Calu3 (cell line): ENCODE measurements around the gene INHBC. TPM values are rescaled to one million over a fixed set of nuclear protein-coding genes. Genes with fewer than 3 reads are reported as not detected.

Experiments used
- BruUV-seq: library from RNA; stranded (reverse); fragments of 400-500 nt; replicated peaks from 2 replicates; lab custom pipeline; 2021; lab: Mats Ljungman, UMichigan
- CTCF ChIA-PET: fragments of 300-600 bp; sonication (Branson Sonifier 250); formaldehyde crosslinking; loops from one replicate; lab custom pipeline; 2022; ENCODE audit warnings: antibody characterized with exemption; lab: Charles Lee
- DNase-seq: peaks from one replicate; pipeline ENCODE4 v3.0.0; 2022
- H3K27ac Mint-ChIP-seq: one replicate; pipeline ENCODE4 v1.8.0; 2022; ENCODE audit warnings: mixed read lengths; ENCODE audit not compliant: unreplicated experiment
- H3K27me3 Mint-ChIP-seq: one replicate; pipeline ENCODE4 v1.8.0; 2022; ENCODE audit warnings: mixed read lengths; ENCODE audit not compliant: unreplicated experiment
- H3K36me3 Mint-ChIP-seq: one replicate; pipeline ENCODE4 v1.8.0; 2022; ENCODE audit warnings: mild to moderate bottlenecking, moderate library complexity, mixed read lengths; ENCODE audit not compliant: insufficient read depth, unreplicated experiment
- H3K4me1 Mint-ChIP-seq: one replicate; pipeline ENCODE4 v1.8.0; 2022; ENCODE audit warnings: mild to moderate bottlenecking, low read depth, mixed read lengths; ENCODE audit not compliant: unreplicated experiment
- H3K4me3 Mint-ChIP-seq: one replicate; pipeline ENCODE4 v1.8.0; 2022; ENCODE audit warnings: mild to moderate bottlenecking, low read depth, moderate library complexity, mixed read lengths; ENCODE audit not compliant: unreplicated experiment
- H3K9me3 Mint-ChIP-seq: one replicate; pipeline ENCODE4 v1.8.0; 2022; ENCODE audit warnings: low read depth, mixed read lengths; ENCODE audit not compliant: unreplicated experiment
- intact Hi-C: fragments of 100-400 bp; cut with micrococcal nuclease; formaldehyde crosslinking; loops from one replicate; pipeline ENCODE4 v1.10.0; 2022; ENCODE audit not compliant: unreplicated experiment
- total RNA-seq: library from RNA; stranded (reverse); gene quantifications from 2 replicates; pipeline ENCODE4 v1.2.3, GENCODE V29; 2022
- TF ChIP-seq, protein P1 (sequence below): fragments of 200-600 bp; IDR thresholded peaks from one replicate; pipeline ENCODE4 v1.8.0; 2022; ENCODE audit warnings: antibody characterized with exemption; ENCODE audit not compliant: unreplicated experiment

Gene INHBC
- total RNA-seq, 1 experiment from 2014 or later = not detected

DNA sequence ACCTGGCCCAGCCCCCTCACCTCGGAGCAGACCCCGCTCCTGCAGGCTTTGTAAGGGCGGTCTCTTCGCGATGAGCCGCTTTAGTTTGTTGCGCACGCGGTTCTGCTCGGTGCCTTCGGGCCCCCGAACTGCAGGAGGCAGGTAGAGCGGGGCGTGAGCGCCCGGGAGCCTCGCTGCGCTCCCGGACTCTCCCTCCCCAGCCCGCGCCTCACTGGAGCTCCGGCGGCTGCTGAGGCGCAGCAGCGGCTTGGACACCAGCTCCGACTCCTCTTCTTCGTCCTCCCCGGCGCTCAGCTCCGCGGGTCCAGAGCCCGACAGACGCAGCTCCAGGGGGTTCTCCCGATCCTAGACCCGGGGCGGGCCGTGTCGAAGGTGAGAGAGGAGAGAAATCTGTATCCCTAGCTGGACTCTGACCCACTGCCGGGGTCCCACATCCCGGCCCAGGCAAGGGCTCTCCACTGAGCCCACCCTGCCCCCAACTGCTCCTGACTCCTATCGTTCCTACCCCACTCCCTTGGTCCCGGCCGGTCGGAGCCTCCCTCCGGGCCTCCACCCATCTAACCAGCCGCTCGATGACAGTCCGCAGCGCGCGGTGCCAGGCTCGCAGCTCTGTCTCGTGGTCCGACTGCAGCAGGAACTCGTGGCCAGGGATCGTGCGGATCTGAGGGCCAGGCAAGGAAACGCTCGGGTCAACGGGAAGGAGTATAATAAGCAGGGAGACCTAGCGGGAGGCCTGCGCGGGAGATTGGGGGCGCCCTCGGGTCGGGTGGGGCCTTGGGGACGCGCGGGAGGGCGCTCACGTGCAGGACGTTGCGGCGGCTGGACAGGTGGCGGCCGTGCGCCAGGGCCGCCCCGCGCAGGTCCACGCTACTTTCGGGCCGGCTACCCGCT lies 40.9 kb downstream of the INHBC start:
- Mint-ChIP-seq H3K36me3 (no peaks in the 10 kb centered on the region), H3K4me1 (peaks cover 31% of the 10 kb centered on the region), H3K27ac (no peak overlapping the region), H3K4me3 (peak overlapping the region; percentile 54), H3K27me3 (peaks cover 100% of the 10 kb centered on the region), H3K9me3 (no peaks in the 10 kb centered on the region)
- TF ChIP-seq, protein P1, sequence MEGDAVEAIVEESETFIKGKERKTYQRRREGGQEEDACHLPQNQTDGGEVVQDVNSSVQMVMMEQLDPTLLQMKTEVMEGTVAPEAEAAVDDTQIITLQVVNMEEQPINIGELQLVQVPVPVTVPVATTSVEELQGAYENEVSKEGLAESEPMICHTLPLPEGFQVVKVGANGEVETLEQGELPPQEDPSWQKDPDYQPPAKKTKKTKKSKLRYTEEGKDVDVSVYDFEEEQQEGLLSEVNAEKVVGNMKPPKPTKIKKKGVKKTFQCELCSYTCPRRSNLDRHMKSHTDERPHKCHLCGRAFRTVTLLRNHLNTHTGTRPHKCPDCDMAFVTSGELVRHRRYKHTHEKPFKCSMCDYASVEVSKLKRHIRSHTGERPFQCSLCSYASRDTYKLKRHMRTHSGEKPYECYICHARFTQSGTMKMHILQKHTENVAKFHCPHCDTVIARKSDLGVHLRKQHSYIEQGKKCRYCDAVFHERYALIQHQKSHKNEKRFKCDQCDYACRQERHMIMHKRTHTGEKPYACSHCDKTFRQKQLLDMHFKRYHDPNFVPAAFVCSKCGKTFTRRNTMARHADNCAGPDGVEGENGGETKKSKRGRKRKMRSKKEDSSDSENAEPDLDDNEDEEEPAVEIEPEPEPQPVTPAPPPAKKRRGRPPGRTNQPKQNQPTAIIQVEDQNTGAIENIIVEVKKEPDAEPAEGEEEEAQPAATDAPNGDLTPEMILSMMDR = no peak
- CTCF ChIA-PET = interaction anchor here (0.6 kb wide), 3 partner anchors 23 to 766 kb away, joined by 3 to 4 read pairs (median 3); no protein-coding TSS in a partner anchor
- no TSS peak for BruUV-seq
- intact Hi-C loops = no loop called here
- no peak for DNase-seq

DNA sequence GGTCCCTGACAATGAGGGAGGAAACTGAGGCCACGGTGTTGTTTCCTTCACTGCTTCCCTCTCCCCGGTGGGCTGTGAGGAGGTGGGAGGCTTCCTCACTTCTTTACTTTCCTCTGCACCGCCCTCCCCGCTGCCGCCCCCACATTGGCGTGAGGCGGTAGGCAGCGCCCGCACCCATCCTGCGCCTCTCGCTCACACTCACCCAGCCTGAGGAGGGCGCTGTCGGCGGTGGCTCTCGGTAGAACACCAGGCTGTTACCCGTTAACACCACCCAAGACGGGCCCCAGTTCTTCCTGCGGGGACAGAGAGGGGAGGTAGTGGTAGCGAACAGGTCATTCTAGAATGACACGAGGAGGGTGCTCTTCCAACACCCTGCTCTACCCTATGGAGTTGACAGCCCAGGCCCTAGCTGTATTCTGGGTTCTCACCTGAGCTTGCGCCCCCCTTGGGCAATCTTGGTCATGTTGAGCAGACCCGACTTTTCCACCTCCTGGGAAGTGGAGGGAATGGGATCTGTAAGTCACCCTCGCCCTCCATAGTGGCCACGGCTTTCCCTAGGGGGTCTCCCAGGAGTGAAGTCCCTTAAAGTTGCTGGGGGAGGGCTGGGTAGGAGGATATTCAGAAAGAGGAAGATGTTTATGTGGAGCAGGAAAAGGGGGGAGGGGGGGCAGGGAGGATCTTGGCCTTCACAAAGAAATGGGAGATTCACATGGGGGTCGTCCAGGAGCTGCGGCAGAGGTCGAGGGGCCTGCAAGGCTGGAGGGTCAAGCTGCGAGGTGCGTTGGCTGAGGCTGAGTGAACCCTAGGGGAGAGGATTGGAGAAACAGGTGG lies 41.8 kb downstream of the INHBC start:
- TF ChIP-seq, protein P1 = no peak
- intact Hi-C loops = no loop called here
- peaks cover 100% of the 10 kb centered on the region for H3K27me3 Mint-ChIP-seq
- DNase-seq = no peak
- peak overlapping the region; percentile 54 for H3K4me3 Mint-ChIP-seq
- H3K9me3 Mint-ChIP-seq = no peaks in the 10 kb centered on the region
- peaks cover 31% of the 10 kb centered on the region for H3K4me1 Mint-ChIP-seq
- no peak overlapping the region for H3K27ac Mint-ChIP-seq
- BruUV-seq = no TSS peak
- no peaks in the 10 kb centered on the region for H3K36me3 Mint-ChIP-seq
- CTCF ChIA-PET = interaction anchor here (0.6 kb wide), 1 partner anchor 767 kb away, joined by 3 read pairs; no protein-coding TSS in a partner anchor

DNA sequence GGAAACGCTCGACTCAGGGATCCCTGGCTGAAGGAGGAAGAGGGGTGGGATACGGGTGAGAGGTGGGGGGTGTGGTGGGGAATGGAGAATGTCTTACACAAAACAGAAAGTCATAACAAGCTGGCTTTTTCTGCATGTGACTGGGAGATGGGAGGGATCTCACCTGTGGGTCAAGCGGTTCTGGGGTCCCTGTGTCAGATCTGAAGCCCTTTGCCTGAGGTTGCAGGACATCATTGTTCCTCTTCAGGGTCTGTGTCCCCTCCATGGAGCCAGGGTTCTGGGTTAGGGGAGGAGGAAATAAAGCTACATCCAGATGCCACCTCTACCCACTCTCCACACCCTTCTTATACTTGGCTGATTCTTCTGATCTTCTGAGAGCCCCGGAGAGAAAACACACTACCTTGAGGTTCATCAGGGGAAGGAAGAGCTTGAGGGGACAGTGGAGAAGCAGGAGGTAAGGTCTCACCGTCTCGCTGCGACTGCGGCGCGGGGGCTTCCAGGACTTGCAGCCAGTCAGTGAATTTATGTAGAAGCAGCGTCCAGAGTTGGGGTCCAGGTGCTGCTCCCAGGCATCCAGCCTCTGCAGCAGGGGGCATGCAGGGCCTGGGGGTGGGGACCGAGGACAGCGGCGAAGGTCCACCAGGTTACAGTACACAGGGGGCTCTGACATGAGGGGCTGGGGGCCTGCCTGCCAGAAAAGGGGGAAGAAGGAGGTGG lies 42.6 kb downstream of the INHBC start:
- no TSS peak for BruUV-seq
- Mint-ChIP-seq H3K27ac (no peak overlapping the region), H3K4me3 (no peak overlapping the region), H3K36me3 (no peaks in the 10 kb centered on the region), H3K4me1 (peaks cover 31% of the 10 kb centered on the region), H3K27me3 (peaks cover 100% of the 10 kb centered on the region), H3K9me3 (no peaks in the 10 kb centered on the region)
- intact Hi-C loops = no loop called here
- CTCF ChIA-PET = interaction anchor here (0.6 kb wide), 1 partner anchor 45 kb away, joined by 4 read pairs; no protein-coding TSS in a partner anchor
- DNase-seq = no peak
- TF ChIP-seq, protein P1 = no peak
